Choroid plexus epithelial cell (primary cell): ENCODE results near the gene CUL1.

Experiments
- DNase-seq: peaks from one replicate; pipeline ENCODE4 v3.0.0-alpha.2; 2010; ENCODE audit warnings: low read depth
- H3K4me3 ChIP-seq: 2 replicates; pipeline ENCODE4 v1.5.1; 2011; ENCODE audit warnings: low read depth, mild to moderate bottlenecking, control low read depth, low read length, moderate library complexity
- CTCF ChIP-seq: conservative IDR thresholded peaks from 2 replicates; pipeline ENCODE4 v1.5.1; 2011; ENCODE audit warnings: low read depth, mild to moderate bottlenecking, control low read depth, inconsistent platforms, low read length, moderate library complexity

Gene CUL1

GRCh38 chr7:148847815-148848734 is 149.4 kb downstream of the CUL1 start:
- no peak overlapping the region for H3K4me3 ChIP-seq
- no peak for TF ChIP-seq CTCF
- peak; percentile 14 for DNase-seq

DNA sequence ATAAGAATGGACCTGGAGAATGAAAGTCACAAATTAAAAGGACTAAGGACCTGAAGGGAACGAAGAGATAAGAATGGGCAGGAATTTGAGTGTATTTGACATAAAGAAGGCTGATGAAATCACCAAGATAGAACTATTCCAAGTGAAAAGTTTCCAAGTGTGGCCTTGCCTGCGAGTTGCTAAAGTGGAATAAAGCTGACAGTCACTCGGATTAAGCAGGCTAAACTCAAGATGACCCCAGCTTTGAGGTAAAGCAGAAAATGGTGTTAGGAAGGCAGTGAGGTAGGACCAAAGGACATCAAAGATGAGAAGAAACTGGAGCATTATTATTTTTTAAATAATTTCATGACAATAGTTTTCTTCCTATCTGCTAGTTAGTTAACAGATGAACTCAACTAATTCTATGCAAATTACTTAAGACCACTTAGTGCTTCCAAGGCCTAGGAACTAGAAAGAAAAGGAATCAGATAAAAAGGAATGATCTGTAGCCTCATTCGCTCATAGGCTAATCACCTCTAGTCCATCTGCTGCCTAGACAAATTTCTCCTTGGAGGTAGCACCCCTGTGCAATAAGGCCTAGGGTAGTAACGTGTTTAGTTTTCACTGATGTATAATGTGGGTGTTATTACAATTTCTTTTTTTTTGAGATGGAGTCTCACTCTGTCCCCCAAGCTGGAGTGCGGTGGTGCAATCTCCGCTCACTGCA is 150.8 kb downstream of the CUL1 start:
- H3K4me3 ChIP-seq, result no peak overlapping the region
- no peak for TF ChIP-seq CTCF
- no peak for DNase-seq

DNA sequence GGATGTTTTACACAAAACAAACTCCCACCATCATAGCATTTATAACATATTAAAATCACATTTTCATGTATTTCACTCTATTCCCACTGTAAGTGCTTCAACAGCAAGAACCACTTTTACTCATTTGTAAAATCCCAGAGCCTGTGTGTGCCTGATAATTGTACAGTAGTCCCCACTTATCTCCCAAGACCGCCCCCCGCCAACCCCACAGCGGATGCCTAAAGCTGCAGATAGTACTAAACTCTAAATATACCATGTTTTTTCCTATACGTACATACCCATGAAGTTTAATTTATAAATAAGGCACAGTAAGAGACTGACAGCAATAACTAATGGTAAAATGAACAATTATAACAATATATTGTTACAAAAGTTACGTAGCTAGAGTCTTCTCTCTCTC is 151.9 kb downstream of the CUL1 start:
- no peak for DNase-seq
- TF ChIP-seq CTCF, result no peak
- H3K4me3 ChIP-seq, result no peak overlapping the region
